Smooth muscle cell (in vitro differentiated cells): ENCODE measurements around the gene HPD. TPM values are rescaled to one million over a fixed set of nuclear protein-coding genes. Genes with fewer than 3 reads are reported as not detected.

Experiments used
- DNase-seq: peaks from one replicate; lab custom pipeline; 2025; ENCODE audit not compliant: unreplicated experiment; lab: John Stamatoyannopoulos, UW
- H2AFZ ChIP-seq: fragments of 200-600 bp; sonication (generic); 2 replicates; pipeline ENCODE4 v1.6.0; 2016; ENCODE audit warnings: antibody characterized with exemption, low read depth, mild to moderate bottlenecking
- H3F3A ChIP-seq: fragments of 200-600 bp; sonication (generic); 2 replicates; pipeline ENCODE4 v1.6.0; 2017; ENCODE audit warnings: antibody characterized with exemption, low read depth
- H3K27ac ChIP-seq: fragments of 200-600 bp; sonication (generic); 2 replicates; pipeline ENCODE4 v1.5.1; 2016; ENCODE audit warnings: low read depth, mild to moderate bottlenecking
- H3K27me3 ChIP-seq: fragments of 200-600 bp; sonication (generic); 2 replicates; pipeline ENCODE4 v1.6.1; 2016; ENCODE audit warnings: low read depth, mild to moderate bottlenecking
- H3K36me3 ChIP-seq: fragments of 200-600 bp; sonication (generic); 2 replicates; pipeline ENCODE4 v1.5.1; 2016; ENCODE audit warnings: low read depth
- H3K4me1 ChIP-seq: fragments of 200-600 bp; sonication (generic); 2 replicates; pipeline ENCODE4 v1.5.1; 2016; ENCODE audit warnings: low read depth
- H3K4me2 ChIP-seq: fragments of 200-600 bp; sonication (generic); 2 replicates; pipeline ENCODE4 v1.6.0; 2016; ENCODE audit warnings: mild to moderate bottlenecking
- H3K4me3 ChIP-seq: fragments of 200-600 bp; sonication (generic); 2 replicates; pipeline ENCODE4 v1.5.1; 2016; ENCODE audit warnings: mild to moderate bottlenecking
- H3K79me2 ChIP-seq: fragments of 200-600 bp; sonication (generic); 2 replicates; pipeline ENCODE4 v1.6.0; 2016; ENCODE audit warnings: low read depth, mild to moderate bottlenecking
- H3K9ac ChIP-seq: fragments of 200-600 bp; sonication (generic); 2 replicates; pipeline ENCODE4 v1.6.0; 2016; ENCODE audit warnings: low read depth
- H3K9me3 ChIP-seq: fragments of 200-600 bp; sonication (generic); replicated peaks from 2 replicates; pipeline ENCODE4 v1.5.1; 2016; ENCODE audit warnings: low read depth
- H4K20me1 ChIP-seq: fragments of 200-600 bp; sonication (generic); 2 replicates; pipeline ENCODE4 v1.6.0; 2016; ENCODE audit warnings: low read depth
- WGBS: methylation state at CpG from one replicate; pipeline ENCODE4 v1.1.7; 2016; ENCODE audit warnings: low lambda C conversion rate; 5-methylcytosine and 5-hydroxymethylcytosine counted together
- polyA plus RNA-seq: library from polyadenylated mRNA; unstranded; fragments of >200 nt; fragmentation: Nextera tagmentation; extraction: Ambion mirVana; gene quantifications from 2 replicates; pipeline ENCODE4 v1.2.1, GENCODE V29; 2016
- total RNA-seq: library from RNA; depleted of rRNA; stranded (reverse); fragments of >200 nt; gene quantifications from 2 replicates; pipeline ENCODE4 v1.2.3, GENCODE V29; 2014
- TF ChIP-seq, protein P1 (sequence below): fragments of 200-600 bp; sonication (generic); IDR thresholded peaks from 2 replicates; pipeline ENCODE4 v1.5.1; 2017; ENCODE audit warnings: borderline replicate concordance, mild to moderate bottlenecking, antibody characterized with exemption; ENCODE audit not compliant: insufficient read depth, poor library complexity, severe bottlenecking

The HPD gene
- total and polyA plus RNA-seq, 2 experiments from 2014 or later, result not detected

DNA sequence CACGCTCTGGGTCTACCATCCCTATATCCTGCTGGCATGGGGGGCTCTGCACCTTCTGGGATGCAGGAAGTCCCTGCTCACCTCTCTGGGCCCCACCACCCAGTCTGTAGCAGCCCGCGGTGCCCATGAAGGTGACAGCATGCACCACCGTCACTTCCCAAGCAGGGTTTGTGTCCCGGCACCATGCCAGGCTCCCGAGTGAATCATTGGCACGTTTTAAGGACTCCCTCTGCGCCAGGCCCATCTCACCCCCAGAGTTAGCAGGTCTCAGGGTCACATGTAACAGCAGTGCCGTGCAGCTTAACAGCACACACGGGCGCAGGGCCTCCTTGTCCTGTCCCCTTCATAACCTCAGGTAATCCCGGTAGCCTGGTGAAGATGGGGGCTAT, 34.9 kb downstream of the HPD start:
- Histone ChIP-seq H3K4me3 (no peak overlapping the region), H3F3A (no peaks in the 10 kb centered on the region), H4K20me1 (peaks cover 10% of the 10 kb centered on the region), H2AFZ (no peak overlapping the region), H3K4me2 (no peak overlapping the region), H3K36me3 (no peaks in the 10 kb centered on the region), H3K9ac (no peak overlapping the region), H3K9me3 (no peaks in the 10 kb centered on the region), H3K27me3 (no peaks in the 10 kb centered on the region), H3K4me1 (no peaks in the 10 kb centered on the region), H3K79me2 (no peaks in the 10 kb centered on the region), H3K27ac (no peak overlapping the region)
- WGBS, result 90% methylated on average over 12 of the region's 12 CpGs
- TF ChIP-seq, protein P1, sequence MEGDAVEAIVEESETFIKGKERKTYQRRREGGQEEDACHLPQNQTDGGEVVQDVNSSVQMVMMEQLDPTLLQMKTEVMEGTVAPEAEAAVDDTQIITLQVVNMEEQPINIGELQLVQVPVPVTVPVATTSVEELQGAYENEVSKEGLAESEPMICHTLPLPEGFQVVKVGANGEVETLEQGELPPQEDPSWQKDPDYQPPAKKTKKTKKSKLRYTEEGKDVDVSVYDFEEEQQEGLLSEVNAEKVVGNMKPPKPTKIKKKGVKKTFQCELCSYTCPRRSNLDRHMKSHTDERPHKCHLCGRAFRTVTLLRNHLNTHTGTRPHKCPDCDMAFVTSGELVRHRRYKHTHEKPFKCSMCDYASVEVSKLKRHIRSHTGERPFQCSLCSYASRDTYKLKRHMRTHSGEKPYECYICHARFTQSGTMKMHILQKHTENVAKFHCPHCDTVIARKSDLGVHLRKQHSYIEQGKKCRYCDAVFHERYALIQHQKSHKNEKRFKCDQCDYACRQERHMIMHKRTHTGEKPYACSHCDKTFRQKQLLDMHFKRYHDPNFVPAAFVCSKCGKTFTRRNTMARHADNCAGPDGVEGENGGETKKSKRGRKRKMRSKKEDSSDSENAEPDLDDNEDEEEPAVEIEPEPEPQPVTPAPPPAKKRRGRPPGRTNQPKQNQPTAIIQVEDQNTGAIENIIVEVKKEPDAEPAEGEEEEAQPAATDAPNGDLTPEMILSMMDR, result no peak
- DNase-seq, result no peak

DNA sequence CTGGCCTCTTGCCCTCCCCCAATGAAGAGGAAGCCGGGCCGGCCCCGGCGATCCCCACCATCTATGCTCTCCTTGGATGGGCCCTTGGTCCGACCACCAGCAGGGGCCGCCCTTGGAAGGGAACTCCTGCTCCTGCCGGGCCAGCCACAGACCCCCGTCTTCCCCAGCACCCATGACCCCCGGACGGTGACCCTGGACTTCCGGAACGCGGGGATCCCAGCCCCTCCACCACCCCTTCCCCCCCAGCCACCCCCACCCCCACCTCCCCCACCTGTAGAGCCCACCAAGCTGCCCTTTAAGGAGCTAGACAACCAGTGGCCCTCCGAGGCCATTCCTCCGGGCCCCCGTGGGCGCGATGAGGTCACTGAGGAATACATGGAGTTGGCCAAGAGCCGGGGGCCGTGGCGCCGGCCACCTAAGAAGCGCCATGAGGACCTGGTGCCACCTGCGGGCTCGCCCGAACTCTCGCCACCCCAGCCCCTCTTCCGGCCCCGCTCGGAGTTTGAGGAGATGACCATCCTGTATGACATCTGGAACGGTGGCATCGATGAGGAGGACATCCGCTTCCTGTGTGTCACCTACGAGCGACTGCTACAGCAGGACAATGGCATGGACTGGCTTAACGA, 35.4 kb downstream of the HPD start:
- H3K9me3 ChIP-seq, result no peaks in the 10 kb centered on the region
- no peak overlapping the region for H3K9ac ChIP-seq
- TF ChIP-seq, protein P1, result no peak
- no peak overlapping the region for H3K4me3 ChIP-seq
- no peaks in the 10 kb centered on the region for H3K36me3 ChIP-seq
- WGBS, result 97% methylated on average over 23 of the region's 36 CpGs
- DNase-seq, result no peak
- no peak overlapping the region for H2AFZ ChIP-seq
- H3K4me1 ChIP-seq, result no peaks in the 10 kb centered on the region
- H4K20me1 ChIP-seq, result peaks cover 5% of the 10 kb centered on the region
- H3K79me2 ChIP-seq, result no peaks in the 10 kb centered on the region
- H3K4me2 ChIP-seq, result no peak overlapping the region
- H3K27ac ChIP-seq, result no peak overlapping the region
- H3K27me3 ChIP-seq, result no peaks in the 10 kb centered on the region
- no peaks in the 10 kb centered on the region for H3F3A ChIP-seq

DNA sequence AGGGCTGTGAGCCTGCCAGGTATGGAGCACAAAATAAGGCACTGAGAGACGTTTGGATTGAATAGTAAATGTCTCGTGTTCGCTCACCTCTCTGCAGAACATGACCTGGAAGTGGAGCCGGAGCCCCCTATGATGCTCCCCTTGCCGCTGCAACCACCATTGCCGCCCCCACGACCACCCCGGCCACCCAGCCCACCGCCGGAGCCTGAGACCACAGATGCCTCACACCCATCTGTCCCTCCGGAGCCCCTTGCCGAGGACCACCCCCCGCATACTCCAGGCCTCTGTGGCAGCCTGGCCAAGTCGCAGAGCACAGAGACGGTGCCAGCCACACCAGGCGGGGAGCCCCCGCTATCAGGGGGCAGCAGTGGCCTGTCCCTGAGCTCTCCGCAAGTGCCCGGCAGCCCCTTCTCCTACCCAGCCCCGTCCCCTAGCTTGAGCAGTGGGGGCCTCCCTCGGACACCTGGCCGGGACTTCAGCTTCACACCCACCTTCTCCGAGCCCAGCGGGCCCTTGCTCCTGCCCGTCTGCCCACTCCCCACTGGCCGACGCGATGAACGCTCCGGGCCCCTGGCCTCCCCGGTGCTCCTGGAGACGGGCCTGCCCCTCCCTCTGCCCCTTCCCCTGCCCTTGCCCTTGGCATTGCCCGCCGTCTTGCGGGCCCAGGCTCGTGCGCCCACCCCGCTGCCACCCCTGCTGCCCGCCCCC, 36.1 kb downstream of the HPD start:
- no peaks in the 10 kb centered on the region for H3K4me1 ChIP-seq
- no peak overlapping the region for H3K9ac ChIP-seq
- no peak overlapping the region for H3K4me2 ChIP-seq
- TF ChIP-seq, protein P1, result no peak
- no peak overlapping the region for H3K4me3 ChIP-seq
- peaks cover 5% of the 10 kb centered on the region for H4K20me1 ChIP-seq
- no peak overlapping the region for H3K27ac ChIP-seq
- no peaks in the 10 kb centered on the region for H3F3A ChIP-seq
- no peaks in the 10 kb centered on the region for H3K36me3 ChIP-seq
- H3K27me3 ChIP-seq, result no peaks in the 10 kb centered on the region
- no peaks in the 10 kb centered on the region for H3K79me2 ChIP-seq
- H2AFZ ChIP-seq, result no peak overlapping the region
- no peaks in the 10 kb centered on the region for H3K9me3 ChIP-seq
- WGBS, result 97% methylated on average over 26 of the region's 39 CpGs
- no peak for DNase-seq

DNA sequence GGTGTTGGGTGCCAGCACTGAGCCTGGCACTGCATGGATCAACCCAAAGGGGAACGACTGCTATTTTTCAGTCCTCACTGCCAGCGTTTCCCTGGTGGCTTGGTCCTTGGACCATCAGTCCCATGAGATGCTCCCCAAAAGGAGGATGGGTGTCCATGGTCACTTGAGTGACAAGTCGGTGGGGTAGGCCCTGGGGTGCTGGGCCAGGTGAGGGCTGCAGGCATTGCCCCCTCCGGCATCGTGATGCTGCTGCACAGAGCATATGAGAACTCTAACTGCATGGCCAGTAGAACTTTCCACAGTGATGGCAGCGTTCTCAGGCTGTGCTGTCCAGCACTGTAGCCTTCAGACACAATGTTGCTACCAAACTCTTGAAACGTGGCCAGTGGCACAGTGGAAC, 38.6 kb downstream of the HPD start:
- no peaks in the 10 kb centered on the region for H3K4me1 ChIP-seq
- no peak overlapping the region for H2AFZ ChIP-seq
- H3K27me3 ChIP-seq, result no peaks in the 10 kb centered on the region
- WGBS, result 92% methylated on average over 7 of the region's 7 CpGs
- no peak overlapping the region for H3K4me3 ChIP-seq
- no peaks in the 10 kb centered on the region for H3K9me3 ChIP-seq
- peaks cover 5% of the 10 kb centered on the region for H3K79me2 ChIP-seq
- TF ChIP-seq, protein P1, result no peak
- H3K27ac ChIP-seq, result no peak overlapping the region
- no peaks in the 10 kb centered on the region for H3F3A ChIP-seq
- H4K20me1 ChIP-seq, result peaks cover 18% of the 10 kb centered on the region
- H3K4me2 ChIP-seq, result no peak overlapping the region
- no peaks in the 10 kb centered on the region for H3K36me3 ChIP-seq
- no peak overlapping the region for H3K9ac ChIP-seq
- no peak for DNase-seq
